Muscle layer of duodenum (tissue), 2 donors: Measurements from ENCODE around the gene LBH.

Source experiments
- H3K27ac ChIP-seq: one replicate; pipeline ENCODE4 v1.7.0; 2013; ENCODE audit warnings: mild to moderate bottlenecking, low read length
- H3K27me3 ChIP-seq: one replicate; pipeline ENCODE4 v1.7.0; 2013; ENCODE audit warnings: low read depth, mild to moderate bottlenecking, control low read depth, low read length
- H3K36me3 ChIP-seq, 2 donors: one replicate each; pipeline ENCODE4 v1.7.0; 2013; ENCODE audit warnings: low read length in 2 of 2, control low read depth in 1 of 2, mild to moderate bottlenecking in 1 of 2; ENCODE audit not compliant: insufficient read depth in 2 of 2, control insufficient read depth in 1 of 2
- H3K4me1 ChIP-seq, 2 donors: one replicate each; pipeline ENCODE4 v1.7.0; 2013; ENCODE audit warnings: low read length in 2 of 2, mild to moderate bottlenecking in 2 of 2, control low read depth in 1 of 2, moderate library complexity in 1 of 2; ENCODE audit not compliant: insufficient read depth in 2 of 2, control insufficient read depth in 1 of 2
- H3K4me3 ChIP-seq, 2 donors: one replicate each; pipeline ENCODE4 v1.7.0; 2013; ENCODE audit warnings: low read length in 2 of 2, low read depth in 1 of 2, mild to moderate bottlenecking in 1 of 2
- H3K9me3 ChIP-seq, 2 donors: one replicate each; pipeline ENCODE4 v1.7.0; 2013; ENCODE audit warnings: low read length in 2 of 2, control low read depth in 1 of 2, mild to moderate bottlenecking in 1 of 2; ENCODE audit not compliant: control insufficient read depth in 1 of 2
- donor health status: healthy.

LBH gene

DNA sequence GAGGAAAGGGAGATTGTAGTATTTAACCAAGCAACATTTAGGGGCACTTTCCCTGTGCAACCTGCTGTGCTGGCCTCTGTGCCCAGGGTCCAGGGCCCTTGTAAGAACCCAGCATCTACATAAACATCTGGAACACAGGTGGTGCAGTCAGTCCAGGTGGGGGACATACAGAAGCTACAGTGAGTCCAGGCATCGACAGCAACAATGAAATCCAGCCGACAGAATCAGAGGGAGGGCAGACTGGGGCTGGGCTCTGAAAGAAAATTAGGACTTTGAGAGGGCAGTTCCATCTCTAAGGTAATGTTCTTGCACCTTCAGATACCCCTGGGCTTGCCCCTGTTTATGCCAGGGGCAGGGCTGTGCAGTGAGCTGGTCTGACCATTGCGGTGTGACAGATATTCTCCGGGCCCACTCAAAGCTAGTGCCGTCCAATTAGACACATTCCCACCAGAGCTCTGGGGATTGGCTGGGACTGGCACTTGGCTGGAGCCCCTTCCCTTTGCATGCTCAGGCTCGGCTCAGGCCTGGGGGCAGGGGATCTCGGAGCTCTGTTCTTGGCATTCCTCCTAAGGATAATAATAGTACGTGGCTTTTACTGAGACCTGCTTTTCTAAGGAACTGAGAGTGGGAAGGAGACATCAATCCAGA, 5.4 kb downstream of the LBH start:
- peaks cover 14 to 67% of the 10 kb centered on the region in 2 donors for H3K4me1 ChIP-seq
- H3K36me3 ChIP-seq = peaks cover 0 to 10% of the 10 kb centered on the region in 2 donors
- no peaks in the 10 kb centered on the region for H3K27me3 ChIP-seq
- H3K4me3 ChIP-seq = peak overlapping the region in 1 of 2 donors; percentile 3
- no peaks in the 10 kb centered on the region for H3K9me3 ChIP-seq
- H3K27ac ChIP-seq = peak overlapping the region; percentile 36

DNA sequence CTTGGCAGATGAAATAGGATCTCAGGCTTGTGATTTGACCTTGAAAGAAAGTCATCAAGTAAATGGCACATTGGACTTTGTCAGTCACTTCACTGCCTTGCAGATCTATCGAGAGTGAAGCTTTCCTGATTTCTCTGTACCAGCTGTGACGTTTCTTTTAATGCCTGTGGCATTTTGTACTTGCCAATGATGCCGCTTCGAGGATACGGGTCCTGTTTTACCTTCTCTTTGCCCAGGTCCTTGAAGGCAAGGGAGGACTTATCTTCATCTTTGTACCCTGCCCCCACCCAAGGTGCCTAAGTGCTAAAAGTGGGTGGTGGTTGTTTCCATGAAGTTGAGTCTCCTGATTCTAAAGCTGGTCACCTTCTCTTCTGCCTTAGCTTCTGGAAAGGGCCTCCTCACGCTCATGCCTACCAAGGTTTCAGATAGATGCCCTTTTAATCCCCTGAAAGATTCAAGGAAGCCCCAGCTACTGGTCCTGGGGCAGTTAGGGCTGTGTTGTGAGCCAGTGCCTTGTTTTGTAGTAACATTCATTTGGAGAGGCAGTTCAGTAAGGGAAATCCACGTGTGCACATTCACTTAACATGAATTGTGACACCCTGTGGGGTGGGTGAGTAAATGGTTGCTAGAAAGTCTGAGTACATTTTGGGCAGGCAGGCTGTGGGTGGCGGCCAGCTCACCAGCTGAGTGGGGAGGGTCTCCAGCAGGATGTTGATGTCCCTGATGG, 6.1 kb downstream of the LBH start:
- Histone ChIP-seq H3K4me1 (peaks cover 14 to 67% of the 10 kb centered on the region in 2 donors), H3K9me3 (no peaks in the 10 kb centered on the region), H3K36me3 (peaks cover 0 to 10% of the 10 kb centered on the region in 2 donors), H3K4me3 (peak overlapping the region in 1 of 2 donors; percentile 3), H3K27ac (peak overlapping the region; percentile 36), H3K27me3 (no peaks in the 10 kb centered on the region)

DNA sequence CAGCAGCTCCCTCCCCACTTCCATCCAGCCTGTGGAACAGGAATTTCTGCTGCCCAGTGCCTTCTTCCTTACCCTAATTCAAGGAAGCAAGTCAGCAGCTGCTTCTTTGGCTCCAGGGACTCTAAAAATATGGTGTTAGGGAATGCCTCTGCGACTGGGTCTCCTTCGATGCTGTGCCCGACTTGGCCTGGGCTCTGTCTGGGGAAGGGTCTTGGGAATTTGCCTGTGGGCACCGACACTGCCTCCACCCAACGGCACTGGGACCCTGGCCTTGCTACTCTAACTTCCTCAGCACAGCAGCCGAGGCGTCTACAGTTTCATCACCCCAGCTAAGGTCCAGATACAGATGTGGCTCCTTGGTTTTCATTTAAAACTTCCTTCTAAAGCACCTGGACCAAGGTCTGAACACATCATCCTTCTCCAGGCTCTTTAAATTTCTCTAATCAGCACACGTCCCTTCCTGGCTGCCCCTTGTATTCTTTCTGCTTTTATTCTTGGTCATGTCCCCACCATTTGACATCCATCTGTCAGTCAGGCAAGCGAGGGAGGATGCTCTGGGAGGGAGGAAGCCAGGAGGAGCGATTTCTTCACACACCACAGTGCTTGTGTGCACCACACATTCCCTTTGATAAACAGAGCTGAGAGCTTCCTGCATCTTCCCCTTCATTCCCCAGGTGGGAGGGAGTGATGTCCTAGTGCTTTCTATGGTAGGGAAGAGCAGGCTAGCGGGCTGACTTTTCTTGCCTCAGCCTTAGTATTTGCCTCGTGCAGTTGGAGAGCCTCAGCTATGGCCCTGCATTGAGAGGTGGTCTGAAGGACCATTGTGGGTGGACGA, 6.8 kb downstream of the LBH start:
- peak overlapping the region; percentile 6 for H3K27ac ChIP-seq
- no peak overlapping the region for H3K4me3 ChIP-seq
- peaks cover 0 to 10% of the 10 kb centered on the region in 2 donors for H3K36me3 ChIP-seq
- H3K9me3 ChIP-seq = no peaks in the 10 kb centered on the region
- H3K27me3 ChIP-seq = no peaks in the 10 kb centered on the region
- H3K4me1 ChIP-seq = peaks cover 14 to 64% of the 10 kb centered on the region in 2 donors

DNA sequence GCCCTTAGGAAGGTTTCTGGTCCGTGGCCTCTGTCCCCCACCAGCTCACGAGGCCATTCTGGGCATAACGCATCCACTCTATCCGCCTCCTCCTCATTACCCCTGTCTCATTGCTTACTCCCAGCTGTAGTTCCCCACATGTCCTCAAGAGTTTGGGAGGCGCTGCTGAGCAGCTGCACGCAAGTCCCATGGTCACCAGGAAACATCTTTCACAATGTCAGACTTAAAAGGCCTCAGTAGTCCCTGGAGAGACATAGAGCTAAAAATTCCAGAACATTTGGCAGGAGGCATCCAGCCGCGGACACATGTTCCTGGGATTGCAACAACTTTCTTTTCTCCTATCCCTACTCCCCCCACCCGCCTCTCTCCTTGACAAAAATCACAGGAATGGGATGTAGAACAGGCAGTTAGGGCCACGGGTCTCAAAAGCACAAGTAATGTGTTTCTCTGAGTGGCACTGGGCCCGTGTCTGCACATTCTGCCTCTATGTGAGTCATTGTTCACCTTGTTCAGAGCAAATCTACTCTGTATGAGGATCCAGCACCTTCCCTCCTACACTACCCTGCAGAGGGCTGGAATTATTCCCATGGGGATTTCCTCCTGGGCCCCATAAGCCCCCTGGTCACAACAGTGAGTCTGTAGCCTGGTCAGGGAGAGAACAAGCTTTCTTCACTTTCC, 8.1 kb downstream of the LBH start:
- Histone ChIP-seq H3K27ac (peak overlapping the region; percentile 67), H3K36me3 (peaks cover 0 to 10% of the 10 kb centered on the region in 2 donors), H3K9me3 (no peaks in the 10 kb centered on the region), H3K27me3 (no peaks in the 10 kb centered on the region), H3K4me3 (peak overlapping the region in 1 of 2 donors; percentile 1), H3K4me1 (peaks cover 5 to 55% of the 10 kb centered on the region in 2 donors)

DNA sequence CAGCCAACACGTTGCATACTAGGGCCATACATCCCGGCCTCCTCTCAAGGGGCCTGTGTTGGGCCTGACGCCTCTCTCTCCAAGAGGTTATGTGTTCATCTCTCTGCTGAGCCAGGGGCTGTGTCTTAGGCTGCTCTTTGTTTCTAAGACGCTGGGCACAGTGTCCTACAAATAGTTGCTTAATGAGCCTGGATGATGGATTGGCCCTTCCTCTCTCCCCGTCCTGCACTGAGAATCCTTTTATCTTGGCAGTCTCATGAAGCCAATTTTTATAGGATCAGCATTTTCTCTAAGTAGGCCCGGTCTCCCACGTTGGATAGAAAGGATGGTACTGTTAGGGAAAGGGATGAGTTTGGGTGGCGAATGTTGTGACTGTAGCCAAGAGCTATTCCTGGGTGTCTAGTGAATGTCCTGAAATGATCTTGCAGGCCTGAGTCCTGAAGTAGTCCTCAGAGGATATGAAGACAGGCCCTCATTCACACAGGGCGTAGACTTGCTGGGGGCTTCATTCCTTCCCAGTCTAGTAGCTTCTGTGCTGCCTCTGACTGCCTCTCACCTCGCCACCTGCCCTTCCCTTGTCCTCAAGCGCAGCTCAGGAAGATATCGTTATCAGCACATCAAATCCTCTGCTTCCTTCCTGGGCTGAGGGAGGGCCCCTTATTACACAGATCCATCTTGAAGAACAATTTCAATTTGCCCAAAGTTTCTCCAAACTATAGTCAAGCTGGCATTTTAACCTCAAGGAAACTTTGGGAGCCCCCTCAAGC, 8.8 kb downstream of the LBH start:
- Histone ChIP-seq H3K9me3 (no peaks in the 10 kb centered on the region), H3K4me3 (peak overlapping the region in 1 of 2 donors; percentile 1), H3K4me1 (peaks cover 5 to 48% of the 10 kb centered on the region in 2 donors), H3K27ac (peak overlapping the region; percentile 67), H3K36me3 (peaks cover 0 to 10% of the 10 kb centered on the region in 2 donors), H3K27me3 (no peaks in the 10 kb centered on the region)

DNA sequence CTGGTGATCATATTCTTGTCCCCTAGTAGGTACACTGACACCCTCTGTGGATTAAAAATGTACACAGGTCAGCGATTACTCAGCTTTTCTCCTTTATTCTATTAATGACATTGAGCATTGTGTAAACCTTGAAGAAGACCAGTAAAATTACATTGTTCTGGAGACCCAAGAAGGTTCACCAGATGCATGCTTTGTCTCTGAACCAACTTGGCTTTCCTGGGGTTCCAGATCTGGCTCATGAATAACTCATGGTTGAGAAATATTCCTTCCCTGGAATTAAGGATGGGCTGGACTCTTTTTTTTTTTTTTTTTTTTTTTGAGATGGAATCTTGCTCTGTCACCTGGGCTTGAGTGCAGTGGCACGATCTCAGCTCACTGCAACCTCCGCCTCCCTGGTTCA, 11.9 kb downstream of the LBH start:
- no peaks in the 10 kb centered on the region for H3K36me3 ChIP-seq
- H3K27me3 ChIP-seq = no peaks in the 10 kb centered on the region
- no peaks in the 10 kb centered on the region for H3K9me3 ChIP-seq
- no peak overlapping the region for H3K4me3 ChIP-seq
- H3K27ac ChIP-seq = no peak overlapping the region
- H3K4me1 ChIP-seq = peaks cover 5 to 23% of the 10 kb centered on the region in 2 donors

DNA sequence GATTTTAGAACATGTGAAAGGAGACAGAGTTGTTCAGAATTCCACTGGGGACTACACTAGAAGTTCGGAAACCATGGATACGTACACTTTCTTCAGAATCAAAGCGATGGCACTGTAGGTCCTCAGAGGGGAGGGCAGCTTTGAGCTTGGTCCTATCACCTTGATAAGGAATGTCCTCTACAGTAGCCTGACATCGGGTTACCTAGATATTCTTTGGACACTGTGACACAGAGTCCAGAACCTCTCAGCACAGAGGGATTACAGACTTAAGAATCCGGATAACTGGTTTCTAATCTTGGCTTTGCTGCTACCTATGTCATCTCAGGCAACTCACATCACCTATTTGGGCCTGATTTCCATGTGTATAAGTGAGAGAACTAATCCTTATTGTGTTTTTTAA, 14.0 kb downstream of the LBH start:
- H3K27me3 ChIP-seq = no peaks in the 10 kb centered on the region
- no peaks in the 10 kb centered on the region for H3K9me3 ChIP-seq
- H3K36me3 ChIP-seq = no peaks in the 10 kb centered on the region
- H3K27ac ChIP-seq = no peak overlapping the region
- peaks cover 0 to 7% of the 10 kb centered on the region in 2 donors for H3K4me1 ChIP-seq
- no peak overlapping the region for H3K4me3 ChIP-seq

DNA sequence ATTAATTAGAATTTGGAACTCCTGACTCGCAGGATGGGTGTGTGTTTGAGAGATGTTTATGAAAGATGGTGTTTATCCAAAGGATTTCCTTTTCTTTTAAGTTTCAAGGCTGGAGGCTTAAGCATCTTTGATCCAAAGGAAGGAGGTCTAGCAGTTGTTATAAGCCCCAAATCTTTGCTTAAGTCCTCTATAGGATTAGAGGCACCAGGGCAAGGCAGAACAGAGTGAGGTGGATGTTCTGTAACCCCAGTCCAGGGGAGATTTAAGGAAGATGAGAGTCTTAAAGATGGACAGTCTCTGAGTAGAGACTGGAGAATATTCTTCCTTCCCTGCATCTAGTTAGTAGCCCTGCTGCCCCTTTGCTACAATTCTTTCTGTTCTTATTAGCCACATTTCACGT, 17.5 kb downstream of the LBH start:
- Histone ChIP-seq H3K4me1 (peaks cover 13 to 15% of the 10 kb centered on the region in 2 donors), H3K36me3 (no peaks in the 10 kb centered on the region), H3K27me3 (no peaks in the 10 kb centered on the region), H3K9me3 (no peaks in the 10 kb centered on the region), H3K4me3 (no peak overlapping the region), H3K27ac (no peak overlapping the region)

DNA sequence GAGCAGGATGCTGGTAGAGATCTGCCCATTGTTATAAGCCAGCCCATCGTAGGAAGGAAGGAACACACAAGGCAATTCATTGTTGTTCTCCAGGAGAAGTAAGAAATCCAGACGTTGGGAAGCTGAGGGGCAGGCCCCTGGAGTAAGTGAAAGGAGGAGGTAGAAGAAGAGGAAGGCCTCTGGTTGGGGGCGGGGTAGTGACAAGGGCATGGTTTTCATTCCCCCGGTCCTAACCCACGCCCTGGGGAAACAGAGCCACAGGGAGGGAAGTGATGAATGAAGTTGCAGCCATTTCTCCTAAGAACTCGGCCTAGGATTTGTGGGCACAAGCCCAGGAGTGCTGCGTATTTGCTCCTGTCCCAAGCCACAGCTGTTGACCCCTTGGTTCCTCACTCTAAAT, 18.0 kb downstream of the LBH start:
- H3K27me3 ChIP-seq = no peaks in the 10 kb centered on the region
- H3K36me3 ChIP-seq = no peaks in the 10 kb centered on the region
- H3K4me3 ChIP-seq = no peak overlapping the region
- no peaks in the 10 kb centered on the region for H3K9me3 ChIP-seq
- peaks cover 13 to 17% of the 10 kb centered on the region in 2 donors for H3K4me1 ChIP-seq
- H3K27ac ChIP-seq = no peak overlapping the region

DNA sequence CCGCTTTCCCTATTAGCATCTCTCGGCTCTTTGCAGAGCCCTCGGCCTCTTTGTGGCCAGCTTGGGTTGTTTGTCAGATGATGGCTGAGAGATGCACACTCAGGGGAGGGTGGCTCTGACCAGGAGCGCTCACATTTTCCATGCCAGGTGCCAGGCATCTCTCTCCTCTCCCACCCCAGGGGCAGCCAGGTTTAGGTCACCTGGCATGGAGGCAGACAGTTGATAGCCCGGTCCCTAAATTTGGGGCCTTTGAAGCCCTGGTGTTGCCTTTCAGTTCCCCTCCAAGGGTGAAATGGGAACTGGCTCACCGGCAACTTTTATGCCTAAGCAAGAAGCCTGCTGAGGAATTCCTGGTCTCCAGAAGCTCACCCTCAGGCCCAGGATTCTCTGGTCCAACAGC, 19.1 kb downstream of the LBH start:
- no peak overlapping the region for H3K27ac ChIP-seq
- H3K27me3 ChIP-seq = no peaks in the 10 kb centered on the region
- peaks cover 15 to 22% of the 10 kb centered on the region in 2 donors for H3K4me1 ChIP-seq
- no peak overlapping the region for H3K4me3 ChIP-seq
- no peaks in the 10 kb centered on the region for H3K36me3 ChIP-seq
- H3K9me3 ChIP-seq = no peaks in the 10 kb centered on the region
